Measurements from ENCODE around the gene SRGAP2C. TPM values are rescaled to one million over a fixed set of nuclear protein-coding genes. Genes with fewer than 3 reads are reported as not detected.
"Not testable (repeated sequence)": the region's sequence is repeated elsewhere in the genome, so short reads cannot be mapped to it uniquely, and the experiment has no call there.

The SRGAP2C gene
- total and polyA plus RNA-seq, 3 donors from 2014 or later = 1.5 to 13.0 (median 8.0) TPM

- intact Hi-C loops (cut with DNase I; ENCODE audit: low total_unique reads); DNase-seq; H3K4me1 ChIP-seq; H3K9me3 ChIP-seq; H3K27ac ChIP-seq; H3K4me3 ChIP-seq; H3K36me3 ChIP-seq (ENCODE audit: low read depth, missing control alignments); H3K27me3 ChIP-seq: not testable (repeated sequence)
- 83 to 91% methylated on average over 2 of the region's 4 CpGs for WGBS, 2 donors
These were observed 86.5 kb downstream of the SRGAP2C start for GRCh38 chr1:121271143-121271715.

- H3K27ac ChIP-seq; H3K36me3 ChIP-seq (ENCODE audit: low read depth, missing control alignments); H3K4me1 ChIP-seq; H3K9me3 ChIP-seq; H3K27me3 ChIP-seq; intact Hi-C loops (cut with DNase I; ENCODE audit: low total_unique reads); H3K4me3 ChIP-seq; DNase-seq: not testable (repeated sequence)
- 75 to 92% methylated on average over 2 of the region's 2 CpGs for WGBS, 2 donors
These were observed 90.7 kb downstream of the SRGAP2C start for GRCh38 chr1:121275435-121275834.

- DNase-seq; H3K36me3 ChIP-seq (ENCODE audit: low read depth, missing control alignments); H3K4me3 ChIP-seq; H3K9me3 ChIP-seq; H3K27ac ChIP-seq; H3K4me1 ChIP-seq; intact Hi-C loops (cut with DNase I; ENCODE audit: low total_unique reads); H3K27me3 ChIP-seq: not testable (repeated sequence)
- WGBS, 2 donors = 100% methylated on average over 1 of the region's 3 CpGs; no CpG with 5 or more reads in 1 of the 2 donors
These were observed 93.4 kb downstream of the SRGAP2C start for GRCh38 chr1:121278202-121278601.

- H3K27me3 ChIP-seq; H3K4me3 ChIP-seq; DNase-seq; H3K27ac ChIP-seq; H3K36me3 ChIP-seq (ENCODE audit: low read depth, missing control alignments); intact Hi-C loops (cut with DNase I; ENCODE audit: low total_unique reads); H3K4me1 ChIP-seq; H3K9me3 ChIP-seq: not testable (repeated sequence)
- 72 to 90% methylated on average over 3 to 4 of the region's 4 CpGs for WGBS, 2 donors
These were observed 94.2 kb downstream of the SRGAP2C start for GRCh38 chr1:121278777-121279547.

GRCh38 chr1:121279548-121279898, 94.7 kb downstream of the SRGAP2C start:
- H3K27ac ChIP-seq; H3K27me3 ChIP-seq; intact Hi-C loops (cut with DNase I; ENCODE audit: low total_unique reads); H3K4me1 ChIP-seq; H3K36me3 ChIP-seq (ENCODE audit: low read depth, missing control alignments); DNase-seq; H3K9me3 ChIP-seq; H3K4me3 ChIP-seq: not testable (repeated sequence)
- WGBS, 2 donors = 78% methylated on average over 1 of the region's 4 CpGs; no CpG with 5 or more reads in 1 of the 2 donors

GRCh38 chr1:121280699-121281317, 96.0 kb downstream of the SRGAP2C start:
- H3K4me3 ChIP-seq; H3K27me3 ChIP-seq; H3K27ac ChIP-seq; H3K4me1 ChIP-seq; H3K9me3 ChIP-seq; intact Hi-C loops (cut with DNase I; ENCODE audit: low total_unique reads); DNase-seq; H3K36me3 ChIP-seq (ENCODE audit: low read depth, missing control alignments): not testable (repeated sequence)
- 84 to 95% methylated on average over 2 to 3 of the region's 5 CpGs for WGBS, 2 donors

GRCh38 chr1:121281480-121281879, 96.7 kb downstream of the SRGAP2C start:
- H3K4me1 ChIP-seq; H3K27ac ChIP-seq; H3K4me3 ChIP-seq; H3K36me3 ChIP-seq (ENCODE audit: low read depth, missing control alignments); intact Hi-C loops (cut with DNase I; ENCODE audit: low total_unique reads); H3K27me3 ChIP-seq; H3K9me3 ChIP-seq; DNase-seq: not testable (repeated sequence)
- no CpG with 5 or more reads among the region's 2 CpGs for WGBS, 2 donors

GRCh38 chr1:121283587-121284180, 98.9 kb downstream of the SRGAP2C start:
- H3K4me3 ChIP-seq; H3K27ac ChIP-seq; DNase-seq; H3K36me3 ChIP-seq (ENCODE audit: low read depth, missing control alignments); intact Hi-C loops (cut with DNase I; ENCODE audit: low total_unique reads); H3K9me3 ChIP-seq; H3K27me3 ChIP-seq; H3K4me1 ChIP-seq: not testable (repeated sequence)

- 80% methylated on average over 1 to 2 of the region's 2 CpGs for WGBS, 2 donors
- intact Hi-C loops (cut with DNase I; ENCODE audit: low total_unique reads); H3K9me3 ChIP-seq; H3K27me3 ChIP-seq; H3K36me3 ChIP-seq (ENCODE audit: low read depth, missing control alignments); H3K4me3 ChIP-seq; H3K4me1 ChIP-seq; H3K27ac ChIP-seq; DNase-seq: not testable (repeated sequence)
These were observed 107.8 kb downstream of the SRGAP2C start for GRCh38 chr1:121292590-121292989.

GRCh38 chr1:121293263-121294204, 108.8 kb downstream of the SRGAP2C start:
- DNase-seq; H3K4me1 ChIP-seq; H3K4me3 ChIP-seq; H3K9me3 ChIP-seq; intact Hi-C loops (cut with DNase I; ENCODE audit: low total_unique reads); H3K36me3 ChIP-seq (ENCODE audit: low read depth, missing control alignments); H3K27me3 ChIP-seq; H3K27ac ChIP-seq: not testable (repeated sequence)
- WGBS, 2 donors = no CpG with 5 or more reads among the region's 11 CpGs

GRCh38 chr1:121294205-121294570, 109.4 kb downstream of the SRGAP2C start:
- H3K4me3 ChIP-seq; intact Hi-C loops (cut with DNase I; ENCODE audit: low total_unique reads): not testable (repeated sequence)

More at GRCh38 chr1:121294205-121294570, 109.4 kb downstream of the SRGAP2C start:
- not testable (repeated sequence) for H3K9me3 ChIP-seq; H3K27ac ChIP-seq; H3K4me1 ChIP-seq; H3K36me3 ChIP-seq (ENCODE audit: low read depth, missing control alignments); H3K27me3 ChIP-seq; DNase-seq
- WGBS, 2 donors = 86 to 100% methylated on average over 1 of the region's 2 CpGs
